ENCODE measurements around the gene CALHM2.
A peak's percentile ranks its signal among the peaks of the same experiment; 100 is the strongest.
"Not testable (repeated sequence)": the region's sequence is repeated elsewhere in the genome, so short reads cannot be mapped to it uniquely, and the experiment has no call there.

Gene CALHM2

GRCh38 chr10:103417148-103417469 is 35.1 kb downstream of the CALHM2 start:
- not testable (repeated sequence) for DNase-seq (ENCODE audit: low read depth in 2 of 2)

DNA sequence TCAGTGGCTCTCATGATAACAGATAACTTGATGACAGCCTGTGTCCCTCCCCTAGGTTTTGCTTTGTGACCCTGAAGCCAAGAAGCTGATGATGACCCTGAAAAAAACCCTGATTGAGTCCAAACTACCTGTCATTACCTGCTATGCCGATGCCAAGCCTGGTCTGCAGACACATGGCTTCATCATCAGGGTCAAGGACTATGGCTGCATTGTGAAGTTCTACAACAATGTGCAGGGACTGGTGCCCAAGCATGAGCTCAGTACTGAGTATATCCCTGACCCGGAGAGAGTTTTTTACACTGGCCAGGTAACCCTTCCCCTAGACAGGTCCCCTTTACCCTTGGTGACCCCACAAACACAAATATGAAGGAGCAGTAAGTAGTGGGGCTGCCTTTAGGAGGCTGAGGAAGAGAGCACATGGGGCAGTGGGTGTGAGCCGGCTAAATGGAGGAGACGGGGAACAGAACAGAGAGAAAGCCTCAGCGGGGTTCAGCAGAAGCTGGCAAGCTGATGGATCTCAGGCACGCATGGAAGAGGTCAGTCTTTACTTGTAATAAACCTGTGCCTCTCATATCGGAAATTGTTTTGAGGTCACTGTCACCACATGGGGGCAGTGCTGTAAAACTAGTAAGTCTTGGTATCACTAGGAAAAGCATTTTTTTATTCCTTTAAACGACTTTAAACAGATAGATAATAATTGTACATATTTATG is 35.6 kb downstream of the CALHM2 start:
- peak in 1 of 2 donors; percentile 21 for DNase-seq (ENCODE audit: low read depth in 2 of 2)

DNA sequence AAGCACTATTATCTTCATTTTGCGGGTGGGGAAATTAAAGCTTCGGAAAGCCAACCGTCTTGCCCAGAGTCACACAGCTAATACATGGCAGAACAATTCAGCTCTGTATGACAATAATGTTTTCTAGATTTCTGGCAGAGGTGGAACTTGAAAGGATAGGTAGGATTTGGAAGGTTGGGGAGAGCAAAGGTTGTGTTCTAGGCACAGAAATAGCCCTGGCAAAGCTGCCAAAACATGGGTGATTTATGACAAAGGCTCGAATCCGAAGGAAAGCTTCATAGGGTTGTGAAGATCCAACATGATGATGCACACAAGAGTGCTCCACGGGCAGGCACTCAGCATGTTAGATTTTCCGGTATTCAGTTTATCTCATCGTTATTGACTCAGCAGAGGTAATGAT is 36.6 kb downstream of the CALHM2 start:
- DNase-seq (ENCODE audit: low read depth in 2 of 2) = no peak

DNA sequence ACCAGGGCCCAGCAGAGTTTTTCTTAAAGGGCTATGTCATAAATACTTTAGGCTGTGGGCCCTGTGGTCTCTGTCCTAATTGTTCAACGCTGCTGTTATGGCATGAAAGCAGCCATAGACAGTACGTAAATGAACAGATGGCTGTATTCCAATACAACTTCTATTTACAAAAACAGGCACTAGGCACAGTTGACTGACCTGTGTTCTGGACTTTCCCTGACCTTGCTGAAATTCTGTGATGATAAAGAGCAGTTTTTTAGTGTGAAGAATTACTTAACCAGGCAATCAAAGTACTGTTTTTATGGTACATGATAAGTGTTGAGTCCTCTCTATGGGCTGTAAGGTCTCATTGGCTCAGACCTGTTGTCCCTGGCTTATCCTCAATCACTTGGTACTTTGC is 38.6 kb downstream of the CALHM2 start:
- DNase-seq (ENCODE audit: low read depth in 2 of 2) = no peak

DNA sequence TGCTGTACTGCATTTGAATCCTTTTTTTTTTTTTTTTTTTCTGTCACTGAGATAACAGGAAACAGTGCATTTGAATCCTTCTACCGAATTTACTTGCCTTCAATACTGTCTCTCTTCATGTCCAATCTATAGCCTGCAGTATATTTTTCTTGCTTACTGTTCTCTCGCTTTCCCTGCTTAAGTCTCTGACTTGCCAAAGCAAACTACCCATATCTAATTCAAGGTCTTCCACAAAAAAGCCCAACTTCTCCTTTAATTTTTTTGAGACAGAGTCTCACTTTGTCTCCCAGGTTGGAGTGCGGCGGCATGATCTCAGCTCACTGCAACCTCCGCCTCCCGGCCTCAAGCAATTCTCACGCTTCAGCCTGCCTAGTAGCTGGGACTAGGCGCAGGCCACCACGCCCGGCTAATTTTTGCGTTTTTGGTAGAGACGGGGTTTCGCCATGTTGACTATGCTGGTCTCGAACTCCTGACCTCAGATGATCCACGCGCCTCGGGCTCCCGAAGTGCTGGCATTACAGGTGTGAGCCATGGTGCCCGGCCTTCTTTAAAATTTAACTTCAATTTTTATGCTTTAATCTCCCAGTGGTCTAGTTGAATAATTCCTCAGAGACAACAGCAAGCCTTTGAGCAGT is 54.9 kb downstream of the CALHM2 start:
- no peak for DNase-seq (ENCODE audit: low read depth in 2 of 2)

- DNase-seq (ENCODE audit: low read depth in 2 of 2) = no peak
Measured at GRCh38 chr10:103396789-103397087, 55.4 kb downstream of the CALHM2 start.
